Astrocyte (in vitro differentiated cells and primary cell): ENCODE measurements around the gene IGSF21.

ENCODE experiments used
- CTCF ChIP-seq: IDR thresholded peaks from 2 replicates; pipeline ENCODE4 v1.5.1; 2011; ENCODE audit warnings: low read depth, mild to moderate bottlenecking, inconsistent platforms, low read length, moderate library complexity; ENCODE audit not compliant: insufficient read depth
- EZH2 ChIP-seq: IDR thresholded peaks from 2 replicates; pipeline ENCODE4 v1.6.1; 2012; ENCODE audit warnings: mild to moderate bottlenecking, low read length, inconsistent platforms; ENCODE audit not compliant: insufficient read depth

- no peak for TF ChIP-seq CTCF
- no peak for TF ChIP-seq EZH2
These were observed 252.7 kb downstream of the IGSF21 start for GRCh38 chr1:18360251-18360650.
